GM19452 (cell line): ENCODE data around the gene CYB5R2.

ENCODE experiments used
- ATAC-seq: cut with Tn5 transposase; IDR thresholded peaks from one replicate; pipeline ENCODE4 v1.9.1; 2021; ENCODE audit not compliant: unreplicated experiment

The CYB5R2 gene

GRCh38 chr11:7638710-7639642, 34.3 kb downstream of the CYB5R2 start:
- peak; percentile 71 for ATAC-seq

- no peak for ATAC-seq
These were observed 35.7 kb downstream of the CYB5R2 start for GRCh38 chr11:7637447-7638157.

GRCh38 chr11:7636350-7636749, 37.0 kb downstream of the CYB5R2 start:
- no peak for ATAC-seq

GRCh38 chr11:7635708-7636107, 37.6 kb downstream of the CYB5R2 start:
- no peak for ATAC-seq

- ATAC-seq = no peak
These were observed 38.2 kb downstream of the CYB5R2 start for GRCh38 chr11:7635137-7635536.

- no peak for ATAC-seq
These were observed 41.1 kb downstream of the CYB5R2 start for GRCh38 chr11:7632211-7632610.

GRCh38 chr11:7630002-7630401, 43.3 kb downstream of the CYB5R2 start:
- no peak for ATAC-seq

GRCh38 chr11:7628660-7629059, 44.6 kb downstream of the CYB5R2 start:
- ATAC-seq = no peak

GRCh38 chr11:7622721-7623120, 50.6 kb downstream of the CYB5R2 start:
- no peak for ATAC-seq

- ATAC-seq = no peak
These were observed 51.7 kb downstream of the CYB5R2 start for GRCh38 chr11:7621554-7621953.

- no peak for ATAC-seq
These were observed 52.2 kb downstream of the CYB5R2 start for GRCh38 chr11:7621090-7621489.

- ATAC-seq = no peak
These were observed 54.0 kb downstream of the CYB5R2 start for GRCh38 chr11:7619322-7619721.

GRCh38 chr11:7617032-7617431, 56.3 kb downstream of the CYB5R2 start:
- no peak for ATAC-seq
